Mesothelial cell of epicardium (in vitro differentiated cells): ENCODE results near the gene LETM1. TPM values are rescaled to one million over a fixed set of nuclear protein-coding genes. Genes with fewer than 3 reads are reported as not detected.

ENCODE experiments used
- DNase-seq, 2 experiments: peaks; one replicate each; pipeline ENCODE4 v3.0.0; 2021; ENCODE audit warnings: low spot score in 2 of 2; ENCODE audit not compliant: unreplicated experiment in 2 of 2
- H3K27ac Mint-ChIP-seq: 2 replicates; pipeline ENCODE4 v1.8.0; 2021; ENCODE audit warnings: mixed read lengths
- H3K27me3 Mint-ChIP-seq: 2 replicates; pipeline ENCODE4 v1.8.0; 2021; ENCODE audit warnings: low read depth, mixed read lengths
- H3K36me3 Mint-ChIP-seq: 2 replicates; pipeline ENCODE4 v1.8.0; 2021; ENCODE audit warnings: mixed read lengths
- H3K4me1 Mint-ChIP-seq: 2 replicates; pipeline ENCODE4 v1.8.0; 2021; ENCODE audit warnings: mixed read lengths
- H3K4me3 Mint-ChIP-seq: 2 replicates; pipeline ENCODE4 v1.8.0; 2021; ENCODE audit warnings: mild to moderate bottlenecking, moderate library complexity, mixed read lengths
- H3K9me3 Mint-ChIP-seq: 2 replicates; pipeline ENCODE4 v1.8.0; 2021; ENCODE audit warnings: mixed read lengths
- total RNA-seq: library from RNA; stranded (reverse); gene quantifications from 3 replicates; pipeline ENCODE4 v1.2.1, GENCODE V29; 2021
- TF ChIP-seq, protein P1 (sequence below): fragments of 200-600 bp; sonication (generic); IDR thresholded peaks from one replicate; pipeline ENCODE4 v1.5.0; 2021; ENCODE audit warnings: antibody characterized with exemption; ENCODE audit not compliant: unreplicated experiment

The LETM1 gene
- total RNA-seq, 1 donor from 2014 or later = 48.7 TPM

DNA sequence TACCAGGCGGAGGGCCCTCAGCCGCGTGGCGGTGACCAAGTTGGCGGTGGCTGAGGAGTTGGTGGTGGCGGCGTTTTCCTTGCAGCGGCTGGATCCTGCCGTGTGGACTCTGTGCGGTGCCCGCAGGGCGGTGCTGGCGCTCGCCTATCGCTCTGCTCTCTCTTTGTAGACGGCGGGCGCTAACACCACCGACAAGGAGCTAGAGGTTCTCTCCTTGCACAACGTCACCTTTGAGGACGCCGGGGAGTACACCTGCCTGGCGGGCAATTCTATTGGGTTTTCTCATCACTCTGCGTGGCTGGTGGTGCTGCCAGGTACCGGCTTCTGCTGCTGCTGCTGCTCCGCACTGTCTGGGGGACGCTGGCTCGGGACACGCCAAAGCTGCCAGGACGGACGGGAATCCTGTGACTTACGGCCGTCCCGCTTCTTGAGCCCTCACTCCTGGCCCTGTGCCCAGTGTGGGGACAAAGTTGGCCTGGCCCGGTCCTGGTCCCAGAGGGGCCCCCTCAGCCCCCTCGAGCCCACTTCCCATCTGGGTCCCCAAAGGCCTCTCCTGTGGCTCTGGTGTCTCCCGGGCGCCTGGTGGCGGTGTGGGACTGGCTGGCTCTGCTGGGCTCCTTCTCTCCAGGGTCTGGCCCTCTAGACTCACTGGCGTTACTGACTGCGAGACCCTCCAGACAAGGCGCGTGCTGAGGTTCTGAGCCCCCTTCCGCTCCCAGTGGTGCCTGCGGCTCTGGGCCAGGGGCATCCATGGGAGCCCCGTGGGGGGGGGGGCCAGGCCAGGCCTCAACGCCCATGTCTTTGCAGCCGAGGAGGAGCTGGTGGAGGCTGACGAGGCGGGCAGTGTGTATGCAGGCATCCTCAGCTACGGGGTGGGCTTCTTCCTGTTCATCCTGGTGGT is 52.2 kb downstream of the LETM1 start:
- no peak overlapping the region for H3K27ac Mint-ChIP-seq
- H3K27me3 Mint-ChIP-seq = no peaks in the 10 kb centered on the region
- no peak for DNase-seq
- no peaks in the 10 kb centered on the region for H3K36me3 Mint-ChIP-seq
- no peak overlapping the region for H3K4me3 Mint-ChIP-seq
- no peaks in the 10 kb centered on the region for H3K9me3 Mint-ChIP-seq
- H3K4me1 Mint-ChIP-seq = no peaks in the 10 kb centered on the region
- TF ChIP-seq, protein P1, sequence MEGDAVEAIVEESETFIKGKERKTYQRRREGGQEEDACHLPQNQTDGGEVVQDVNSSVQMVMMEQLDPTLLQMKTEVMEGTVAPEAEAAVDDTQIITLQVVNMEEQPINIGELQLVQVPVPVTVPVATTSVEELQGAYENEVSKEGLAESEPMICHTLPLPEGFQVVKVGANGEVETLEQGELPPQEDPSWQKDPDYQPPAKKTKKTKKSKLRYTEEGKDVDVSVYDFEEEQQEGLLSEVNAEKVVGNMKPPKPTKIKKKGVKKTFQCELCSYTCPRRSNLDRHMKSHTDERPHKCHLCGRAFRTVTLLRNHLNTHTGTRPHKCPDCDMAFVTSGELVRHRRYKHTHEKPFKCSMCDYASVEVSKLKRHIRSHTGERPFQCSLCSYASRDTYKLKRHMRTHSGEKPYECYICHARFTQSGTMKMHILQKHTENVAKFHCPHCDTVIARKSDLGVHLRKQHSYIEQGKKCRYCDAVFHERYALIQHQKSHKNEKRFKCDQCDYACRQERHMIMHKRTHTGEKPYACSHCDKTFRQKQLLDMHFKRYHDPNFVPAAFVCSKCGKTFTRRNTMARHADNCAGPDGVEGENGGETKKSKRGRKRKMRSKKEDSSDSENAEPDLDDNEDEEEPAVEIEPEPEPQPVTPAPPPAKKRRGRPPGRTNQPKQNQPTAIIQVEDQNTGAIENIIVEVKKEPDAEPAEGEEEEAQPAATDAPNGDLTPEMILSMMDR = no peak

- Mint-ChIP-seq H3K36me3 (no peaks in the 10 kb centered on the region), H3K27ac (no peak overlapping the region), H3K4me1 (no peaks in the 10 kb centered on the region), H3K9me3 (no peaks in the 10 kb centered on the region), H3K27me3 (no peaks in the 10 kb centered on the region), H3K4me3 (no peak overlapping the region)
- no peak for DNase-seq
- TF ChIP-seq, protein P1 = no peak
Measured at GRCh38 chr4:1802720-1803522, 53.0 kb downstream of the LETM1 start.

DNA sequence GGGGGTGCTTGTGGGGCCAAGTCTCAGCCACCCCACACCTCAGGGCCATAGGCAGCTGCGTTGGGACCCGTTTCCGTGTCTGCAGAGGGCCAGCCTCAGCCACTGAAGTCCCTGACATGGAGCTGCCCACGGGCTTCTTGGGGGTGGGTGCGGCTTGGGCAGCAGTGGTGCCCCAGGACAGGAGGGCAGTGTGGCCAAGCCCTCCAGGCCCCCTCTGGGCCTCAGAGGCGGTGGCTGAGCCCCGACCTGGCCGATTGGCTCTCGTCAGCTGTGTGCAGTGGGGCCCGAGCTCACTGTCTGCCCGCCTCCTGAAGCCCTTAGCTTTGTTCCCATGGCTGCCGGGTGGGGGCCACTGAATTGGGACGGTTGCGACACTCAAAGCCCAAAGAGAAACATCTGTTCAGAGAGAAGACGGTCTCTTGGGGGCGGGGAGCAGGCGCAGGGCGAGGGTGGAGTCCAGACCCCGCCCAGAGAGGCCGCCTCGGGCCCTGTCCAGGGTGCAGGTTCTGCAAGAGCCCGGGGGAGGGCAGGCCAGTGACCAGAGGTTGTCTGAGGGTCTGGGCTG is 53.7 kb downstream of the LETM1 start:
- Mint-ChIP-seq H3K4me3 (no peak overlapping the region), H3K27me3 (no peaks in the 10 kb centered on the region), H3K9me3 (no peaks in the 10 kb centered on the region), H3K27ac (no peak overlapping the region), H3K4me1 (no peaks in the 10 kb centered on the region), H3K36me3 (no peaks in the 10 kb centered on the region)
- TF ChIP-seq, protein P1 = no peak
- no peak for DNase-seq

DNA sequence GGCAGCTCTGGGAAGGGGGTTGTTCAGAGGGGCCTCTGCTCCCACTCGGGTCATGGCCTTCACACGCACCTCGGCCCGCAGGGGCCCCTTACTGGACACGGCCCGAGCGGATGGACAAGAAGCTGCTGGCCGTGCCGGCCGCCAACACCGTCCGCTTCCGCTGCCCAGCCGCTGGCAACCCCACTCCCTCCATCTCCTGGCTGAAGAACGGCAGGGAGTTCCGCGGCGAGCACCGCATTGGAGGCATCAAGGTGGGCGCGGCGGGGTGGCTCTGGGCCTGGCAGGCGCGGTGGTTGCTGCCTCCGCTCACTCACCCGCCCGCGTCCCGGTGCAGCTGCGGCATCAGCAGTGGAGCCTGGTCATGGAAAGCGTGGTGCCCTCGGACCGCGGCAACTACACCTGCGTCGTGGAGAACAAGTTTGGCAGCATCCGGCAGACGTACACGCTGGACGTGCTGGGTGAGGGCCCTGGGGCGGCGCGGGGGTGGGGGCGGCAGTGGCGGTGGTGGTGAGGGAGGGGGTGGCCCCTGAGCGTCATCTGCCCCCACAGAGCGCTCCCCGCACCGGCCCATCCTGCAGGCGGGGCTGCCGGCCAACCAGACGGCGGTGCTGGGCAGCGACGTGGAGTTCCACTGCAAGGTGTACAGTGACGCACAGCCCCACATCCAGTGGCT is 54.5 kb downstream of the LETM1 start:
- no peak for DNase-seq
- Mint-ChIP-seq H3K27me3 (peaks cover 1% of the 10 kb centered on the region), H3K27ac (no peak overlapping the region), H3K9me3 (no peaks in the 10 kb centered on the region), H3K4me1 (no peaks in the 10 kb centered on the region), H3K36me3 (no peaks in the 10 kb centered on the region), H3K4me3 (no peak overlapping the region)
- TF ChIP-seq, protein P1 = no peak

DNA sequence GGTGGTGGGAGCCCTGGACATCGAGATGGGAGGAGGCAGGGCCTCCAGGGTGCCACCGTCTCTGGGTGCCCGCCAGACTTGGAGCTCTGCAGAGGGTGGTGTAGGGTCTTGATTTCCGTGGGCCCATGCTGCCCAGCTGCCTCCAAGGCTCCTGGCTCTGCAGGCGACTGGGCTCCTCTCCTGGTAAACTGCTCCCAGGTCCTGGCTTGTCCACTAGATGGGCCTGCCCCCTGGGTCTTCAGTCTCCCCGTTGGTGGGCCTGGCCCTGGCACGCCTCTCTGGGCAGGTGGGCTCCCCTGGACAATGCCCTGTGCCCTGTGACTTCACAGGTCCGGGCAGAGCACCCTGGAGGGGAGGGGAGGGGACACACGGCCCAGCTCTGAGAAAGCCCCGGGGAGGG is 55.2 kb downstream of the LETM1 start:
- Mint-ChIP-seq H3K9me3 (no peaks in the 10 kb centered on the region), H3K4me3 (no peak overlapping the region), H3K27ac (no peak overlapping the region), H3K27me3 (peaks cover 6% of the 10 kb centered on the region), H3K4me1 (no peaks in the 10 kb centered on the region), H3K36me3 (no peaks in the 10 kb centered on the region)
- TF ChIP-seq, protein P1 = no peak
- no peak for DNase-seq
